ENCODE data around the gene PRSS22. TPM values are rescaled to one million over a fixed set of nuclear protein-coding genes. Genes with fewer than 3 reads are reported as not detected.

Gene PRSS22
- total RNA-seq, 1 donor, result not detected

DNA sequence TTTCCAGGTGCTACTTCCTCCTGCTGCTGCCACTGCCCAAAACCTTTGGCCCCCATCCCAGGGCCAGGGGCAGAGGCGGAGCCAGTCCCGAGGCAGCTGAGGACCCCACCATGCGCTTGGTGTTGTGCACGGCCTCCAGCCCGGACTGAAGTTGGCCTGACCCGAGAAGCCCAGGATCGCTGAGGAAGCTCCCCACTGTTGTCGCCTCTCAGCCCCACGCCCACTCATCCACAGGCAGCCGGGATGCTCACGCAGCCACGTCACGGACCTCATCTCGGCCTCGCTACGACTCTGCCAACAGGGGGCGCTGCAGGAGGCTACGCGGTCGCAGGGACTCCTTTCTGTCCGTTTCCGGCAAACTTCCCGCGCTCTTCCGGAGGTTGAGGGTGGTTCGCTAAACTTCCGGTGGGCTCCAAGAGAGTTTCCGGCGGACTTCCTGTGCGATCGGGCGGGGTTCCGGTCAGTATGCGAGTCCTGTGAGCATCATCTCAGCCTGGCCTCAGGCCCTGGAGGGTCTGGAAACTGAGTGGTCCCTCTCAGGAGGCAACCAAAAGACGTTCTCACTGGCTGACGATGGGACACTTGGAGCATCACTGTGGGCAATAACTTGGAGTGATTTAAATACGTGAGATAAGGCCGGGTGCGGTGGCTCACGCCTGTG, 15.5 kb downstream of the PRSS22 start:
- no peak overlapping the region for H3K4me3 ChIP-seq (ENCODE audit: low read depth, low read length)
- DNase-seq (ENCODE audit: low read depth), result peak; percentile 10
- TF ChIP-seq, protein P1, sequence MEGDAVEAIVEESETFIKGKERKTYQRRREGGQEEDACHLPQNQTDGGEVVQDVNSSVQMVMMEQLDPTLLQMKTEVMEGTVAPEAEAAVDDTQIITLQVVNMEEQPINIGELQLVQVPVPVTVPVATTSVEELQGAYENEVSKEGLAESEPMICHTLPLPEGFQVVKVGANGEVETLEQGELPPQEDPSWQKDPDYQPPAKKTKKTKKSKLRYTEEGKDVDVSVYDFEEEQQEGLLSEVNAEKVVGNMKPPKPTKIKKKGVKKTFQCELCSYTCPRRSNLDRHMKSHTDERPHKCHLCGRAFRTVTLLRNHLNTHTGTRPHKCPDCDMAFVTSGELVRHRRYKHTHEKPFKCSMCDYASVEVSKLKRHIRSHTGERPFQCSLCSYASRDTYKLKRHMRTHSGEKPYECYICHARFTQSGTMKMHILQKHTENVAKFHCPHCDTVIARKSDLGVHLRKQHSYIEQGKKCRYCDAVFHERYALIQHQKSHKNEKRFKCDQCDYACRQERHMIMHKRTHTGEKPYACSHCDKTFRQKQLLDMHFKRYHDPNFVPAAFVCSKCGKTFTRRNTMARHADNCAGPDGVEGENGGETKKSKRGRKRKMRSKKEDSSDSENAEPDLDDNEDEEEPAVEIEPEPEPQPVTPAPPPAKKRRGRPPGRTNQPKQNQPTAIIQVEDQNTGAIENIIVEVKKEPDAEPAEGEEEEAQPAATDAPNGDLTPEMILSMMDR (IDR thresholded peaks at IDR 0.05; ENCODE audit: insufficient read depth, low read length), result peak; percentile 39

DNA sequence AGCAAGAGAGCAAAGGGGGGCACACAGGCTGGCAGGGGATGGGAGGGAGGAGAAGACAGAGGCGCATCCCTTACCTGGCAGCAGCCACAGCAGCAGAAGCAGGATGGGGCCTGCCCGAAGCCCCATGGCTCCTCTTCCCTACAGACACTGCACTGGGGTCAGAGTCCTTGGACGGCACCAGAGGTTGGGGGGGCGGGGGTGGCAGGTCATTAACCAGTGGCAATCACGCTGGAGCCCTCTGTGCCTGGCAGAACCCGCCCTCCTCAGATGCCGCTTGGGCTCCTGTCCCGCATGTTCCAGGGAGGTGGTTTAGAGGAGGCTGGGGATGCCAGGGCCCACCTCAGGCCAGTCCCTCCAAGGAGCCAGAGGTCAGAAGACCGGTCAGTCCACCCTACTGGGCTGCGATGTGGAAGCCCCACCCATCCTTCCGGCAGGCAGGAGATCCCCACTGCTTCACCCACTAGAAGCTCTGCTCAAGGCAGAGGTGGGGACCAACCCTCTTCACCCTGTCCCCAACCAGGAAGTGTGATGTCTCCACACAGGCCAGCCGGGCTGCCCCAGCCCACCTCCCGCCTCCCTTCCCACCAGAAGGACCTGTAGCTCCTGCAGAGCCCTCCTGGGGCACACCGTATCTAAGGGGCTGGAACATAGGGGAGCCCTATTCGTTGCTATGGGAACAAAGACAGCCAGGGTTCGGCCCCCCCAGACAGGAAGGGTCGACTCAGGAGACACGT, 16.2 kb downstream of the PRSS22 start:
- no peak overlapping the region for H3K4me3 ChIP-seq (ENCODE audit: low read depth, low read length)
- TF ChIP-seq, protein P1 (IDR thresholded peaks at IDR 0.05; ENCODE audit: insufficient read depth, low read length), result no peak
- no peak for DNase-seq (ENCODE audit: low read depth)

DNA sequence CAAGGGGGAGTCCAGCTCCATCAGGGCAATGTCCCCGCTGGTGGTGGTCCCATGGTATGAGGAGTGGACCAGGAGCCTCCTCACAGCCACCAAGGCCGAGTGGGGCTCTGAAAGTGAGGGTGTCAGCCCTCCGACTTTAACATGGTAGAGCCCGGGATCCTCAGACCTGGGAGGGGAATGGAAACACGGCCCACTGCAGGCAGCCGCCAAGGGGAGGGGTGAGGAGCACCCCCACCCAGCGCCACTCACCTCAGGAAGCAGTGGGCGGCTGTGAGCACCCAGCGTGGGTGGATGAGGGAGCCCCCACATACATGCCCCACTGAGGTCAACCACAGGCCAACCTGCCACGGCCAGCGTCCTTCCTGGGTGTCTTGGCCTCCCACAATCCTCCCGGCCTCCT, 17.1 kb downstream of the PRSS22 start:
- TF ChIP-seq, protein P1 (IDR thresholded peaks at IDR 0.05; ENCODE audit: insufficient read depth, low read length), result no peak
- DNase-seq (ENCODE audit: low read depth), result no peak

DNA sequence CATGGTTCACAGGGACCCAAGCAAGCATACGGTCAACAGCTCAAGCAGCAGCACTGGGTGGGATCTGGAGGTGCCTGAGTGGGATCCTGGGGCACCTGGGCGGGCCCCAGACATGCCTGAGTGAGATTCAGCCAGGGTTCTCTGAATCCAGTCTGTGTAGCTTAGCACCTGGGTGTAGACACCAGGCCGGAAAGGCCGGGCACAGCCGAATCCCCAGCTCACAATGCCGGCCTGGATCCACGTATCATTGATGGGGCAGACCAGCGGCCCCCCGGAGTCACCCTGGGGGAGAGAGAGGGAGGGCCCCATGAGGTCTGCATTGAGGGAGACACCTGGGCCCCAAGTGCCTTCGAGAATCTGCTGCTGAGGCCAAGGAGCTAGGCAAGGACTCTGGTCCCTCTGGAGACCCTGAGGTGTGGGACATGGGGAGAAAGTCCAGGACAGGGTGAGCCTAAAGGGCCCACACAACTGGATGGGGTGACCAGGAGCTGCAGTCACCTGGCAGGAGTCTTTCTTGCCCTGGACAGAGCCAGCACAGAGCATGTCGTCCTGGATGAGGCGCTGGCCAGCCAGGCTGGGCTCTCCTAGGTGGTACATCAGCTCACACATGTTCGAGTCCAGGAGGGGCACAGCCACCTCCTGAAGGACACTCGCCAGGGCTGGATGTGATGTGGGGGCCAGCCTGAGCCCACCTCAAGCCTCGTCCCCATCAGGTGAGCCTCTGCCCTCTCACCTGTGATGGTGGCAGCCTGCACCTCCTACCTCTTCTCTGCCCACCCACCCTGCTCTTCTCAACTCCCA, 18.1 kb downstream of the PRSS22 start:
- H3K4me3 ChIP-seq (ENCODE audit: low read depth, low read length), result no peak overlapping the region
- DNase-seq (ENCODE audit: low read depth), result no peak
- TF ChIP-seq, protein P1 (IDR thresholded peaks at IDR 0.05; ENCODE audit: insufficient read depth, low read length), result no peak

More for the DNA sequence above, 17.1 kb downstream of the PRSS22 start:
- H3K4me3 ChIP-seq (ENCODE audit: low read depth, low read length), result no peak overlapping the region

DNA sequence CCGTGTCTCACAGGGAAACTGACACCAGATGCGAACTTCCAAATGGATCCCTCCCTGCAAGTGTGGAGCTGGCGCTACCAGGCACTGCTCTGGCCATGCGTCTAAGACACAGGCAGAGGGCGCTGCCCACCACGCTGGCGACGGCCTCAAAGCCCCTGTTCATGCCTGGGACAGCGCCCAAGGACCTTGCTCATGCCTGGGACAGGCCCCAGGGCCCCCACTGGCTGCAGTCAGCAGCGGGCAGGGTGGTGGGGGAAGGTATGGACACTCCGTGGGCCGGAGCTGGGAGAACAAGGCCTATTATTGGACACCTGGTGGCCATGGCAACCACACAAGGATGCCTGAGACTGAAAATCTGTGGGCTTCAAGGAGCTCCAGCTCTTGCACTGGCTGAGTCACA, 19.0 kb downstream of the PRSS22 start:
- DNase-seq (ENCODE audit: low read depth), result peak; percentile 88
- TF ChIP-seq, protein P1 (IDR thresholded peaks at IDR 0.05; ENCODE audit: insufficient read depth, low read length), result peak; percentile 97
- no peak overlapping the region for H3K4me3 ChIP-seq (ENCODE audit: low read depth, low read length)

DNA sequence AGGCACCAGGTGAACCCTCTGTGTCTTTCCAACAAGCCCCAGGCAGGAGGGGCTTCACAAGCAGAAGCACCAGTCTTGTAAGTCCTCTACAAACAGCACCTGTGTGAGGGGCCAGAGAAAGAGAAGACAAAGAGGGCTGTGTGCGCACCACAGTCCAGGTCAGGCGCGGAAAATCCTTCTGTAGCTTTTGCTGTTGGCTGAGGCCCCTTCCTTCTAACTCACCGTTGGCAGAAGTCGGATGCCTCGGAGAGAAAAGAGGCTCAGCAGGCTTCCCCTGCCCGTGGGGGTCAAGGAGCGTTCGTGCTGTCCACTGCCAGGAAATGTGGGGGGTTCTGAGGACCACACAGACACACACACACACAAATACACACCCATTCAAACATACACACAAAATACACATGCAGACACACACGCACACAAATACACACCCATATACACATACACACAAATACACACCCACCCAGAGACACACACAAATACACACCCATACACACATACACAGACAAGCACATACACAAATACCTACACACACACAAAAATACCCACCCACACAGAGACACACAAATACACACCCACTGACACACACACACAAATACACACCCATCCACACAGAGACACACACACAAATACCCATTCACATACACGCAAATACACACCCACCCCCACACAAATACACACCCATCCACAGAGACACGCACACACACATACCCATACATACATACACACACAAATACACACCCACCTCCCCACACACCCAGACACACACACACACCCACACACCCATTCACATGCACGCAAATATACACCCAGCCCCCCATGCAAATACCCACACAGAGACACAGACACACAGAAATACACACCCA, 21.1 kb downstream of the PRSS22 start:
- peak; percentile 9 for DNase-seq (ENCODE audit: low read depth)
- no peak overlapping the region for H3K4me3 ChIP-seq (ENCODE audit: low read depth, low read length)
- TF ChIP-seq, protein P1 (IDR thresholded peaks at IDR 0.05; ENCODE audit: insufficient read depth, low read length), result no peak
